OCI-LY3 (cell line): ENCODE results near the gene BRCA2.

Source experiments
- CTCF ChIP-seq: fragments of 200-600, 300-600 bp; sonication (generic); IDR thresholded peaks from 2 replicates; pipeline ENCODE4 v1.5.1; 2014; ENCODE audit warnings: antibody characterized with exemption, low read length, low read depth
- EZH2phosphoT487 ChIP-seq: fragments of 200-600 bp; shearing (Covaris generic); IDR thresholded peaks from 2 replicates; pipeline ENCODE4 v1.6.1; 2018; ENCODE audit warnings: antibody characterized with exemption, mixed run types, low read depth

GRCh38 chr13:32429433-32429909 lies 114.2 kb downstream of the BRCA2 start:
- TF ChIP-seq CTCF (no peak), EZH2phosphoT487 (no peak)
